HCT116 (cell line): ENCODE measurements around the gene GPI.

ENCODE experiments used
- CEBPB ChIP-seq: IDR thresholded peaks from 2 replicates; pipeline ENCODE4 v1.6.1; 2012; ENCODE audit warnings: low read depth
- EGR1 ChIP-seq: IDR thresholded peaks from 2 replicates; pipeline ENCODE4 v1.6.1; 2012; ENCODE audit warnings: low read depth
- EZH2phosphoT487 ChIP-seq: fragments of 200-600 bp; IDR thresholded peaks from 2 replicates; pipeline ENCODE4 v1.6.1; 2018; ENCODE audit warnings: antibody characterized with exemption, borderline replicate concordance
- SRF ChIP-seq: IDR thresholded peaks from 2 replicates; pipeline ENCODE4 v1.6.1; 2012; ENCODE audit warnings: low read depth
- TF ChIP-seq, protein P1 (sequence below), 3 experiments: fragments of 200-600 bp in 1 of 3; sonication (generic) in 1 of 3; IDR thresholded peaks in 2 of 3; conservative IDR thresholded peaks in 1 of 3; 2 replicates each; pipeline ENCODE4 v1.5.1; 2012 to 2017; ENCODE audit warnings: low read depth in 2 of 3, low read length in 2 of 3, antibody characterized with exemption in 1 of 3, borderline replicate concordance in 1 of 3, control low read depth in 1 of 3, mild to moderate bottlenecking in 1 of 3, mixed read lengths in 1 of 3, mixed run types in 1 of 3, moderate library complexity in 1 of 3; ENCODE audit not compliant: insufficient read depth in 1 of 3
- TF ChIP-seq, protein P2 (sequence below): IDR thresholded peaks from 2 replicates; pipeline ENCODE4 v1.6.1; 2012; ENCODE audit warnings: low read depth

GRCh38 chr19:34316741-34317301 lies 48.2 kb upstream of the GPI start:
- TF ChIP-seq EZH2phosphoT487 (no peak), CEBPB (no peak), EGR1 (no peak), SRF (no peak)
- TF ChIP-seq, protein P1, sequence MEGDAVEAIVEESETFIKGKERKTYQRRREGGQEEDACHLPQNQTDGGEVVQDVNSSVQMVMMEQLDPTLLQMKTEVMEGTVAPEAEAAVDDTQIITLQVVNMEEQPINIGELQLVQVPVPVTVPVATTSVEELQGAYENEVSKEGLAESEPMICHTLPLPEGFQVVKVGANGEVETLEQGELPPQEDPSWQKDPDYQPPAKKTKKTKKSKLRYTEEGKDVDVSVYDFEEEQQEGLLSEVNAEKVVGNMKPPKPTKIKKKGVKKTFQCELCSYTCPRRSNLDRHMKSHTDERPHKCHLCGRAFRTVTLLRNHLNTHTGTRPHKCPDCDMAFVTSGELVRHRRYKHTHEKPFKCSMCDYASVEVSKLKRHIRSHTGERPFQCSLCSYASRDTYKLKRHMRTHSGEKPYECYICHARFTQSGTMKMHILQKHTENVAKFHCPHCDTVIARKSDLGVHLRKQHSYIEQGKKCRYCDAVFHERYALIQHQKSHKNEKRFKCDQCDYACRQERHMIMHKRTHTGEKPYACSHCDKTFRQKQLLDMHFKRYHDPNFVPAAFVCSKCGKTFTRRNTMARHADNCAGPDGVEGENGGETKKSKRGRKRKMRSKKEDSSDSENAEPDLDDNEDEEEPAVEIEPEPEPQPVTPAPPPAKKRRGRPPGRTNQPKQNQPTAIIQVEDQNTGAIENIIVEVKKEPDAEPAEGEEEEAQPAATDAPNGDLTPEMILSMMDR (IDR thresholded peaks at IDR 0.05 in 2 of 3, conservative IDR thresholded peaks at IDR 0.05 in 1 of 3; ENCODE audit: borderline replicate concordance in 1 of 3, insufficient read depth in 1 of 3, low read depth in 2 of 3, low read length in 2 of 3), result no peak
- TF ChIP-seq, protein P2, sequence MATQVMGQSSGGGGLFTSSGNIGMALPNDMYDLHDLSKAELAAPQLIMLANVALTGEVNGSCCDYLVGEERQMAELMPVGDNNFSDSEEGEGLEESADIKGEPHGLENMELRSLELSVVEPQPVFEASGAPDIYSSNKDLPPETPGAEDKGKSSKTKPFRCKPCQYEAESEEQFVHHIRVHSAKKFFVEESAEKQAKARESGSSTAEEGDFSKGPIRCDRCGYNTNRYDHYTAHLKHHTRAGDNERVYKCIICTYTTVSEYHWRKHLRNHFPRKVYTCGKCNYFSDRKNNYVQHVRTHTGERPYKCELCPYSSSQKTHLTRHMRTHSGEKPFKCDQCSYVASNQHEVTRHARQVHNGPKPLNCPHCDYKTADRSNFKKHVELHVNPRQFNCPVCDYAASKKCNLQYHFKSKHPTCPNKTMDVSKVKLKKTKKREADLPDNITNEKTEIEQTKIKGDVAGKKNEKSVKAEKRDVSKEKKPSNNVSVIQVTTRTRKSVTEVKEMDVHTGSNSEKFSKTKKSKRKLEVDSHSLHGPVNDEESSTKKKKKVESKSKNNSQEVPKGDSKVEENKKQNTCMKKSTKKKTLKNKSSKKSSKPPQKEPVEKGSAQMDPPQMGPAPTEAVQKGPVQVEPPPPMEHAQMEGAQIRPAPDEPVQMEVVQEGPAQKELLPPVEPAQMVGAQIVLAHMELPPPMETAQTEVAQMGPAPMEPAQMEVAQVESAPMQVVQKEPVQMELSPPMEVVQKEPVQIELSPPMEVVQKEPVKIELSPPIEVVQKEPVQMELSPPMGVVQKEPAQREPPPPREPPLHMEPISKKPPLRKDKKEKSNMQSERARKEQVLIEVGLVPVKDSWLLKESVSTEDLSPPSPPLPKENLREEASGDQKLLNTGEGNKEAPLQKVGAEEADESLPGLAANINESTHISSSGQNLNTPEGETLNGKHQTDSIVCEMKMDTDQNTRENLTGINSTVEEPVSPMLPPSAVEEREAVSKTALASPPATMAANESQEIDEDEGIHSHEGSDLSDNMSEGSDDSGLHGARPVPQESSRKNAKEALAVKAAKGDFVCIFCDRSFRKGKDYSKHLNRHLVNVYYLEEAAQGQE, result no peak
